OCI-LY7 (cell line): ENCODE data around the gene BLNK. TPM values are rescaled to one million over a fixed set of nuclear protein-coding genes. Genes with fewer than 3 reads are reported as not detected.

ENCODE experiments used
- BruUV-seq: library from RNA; stranded (reverse); fragments of 400-500 nt; replicated peaks from 2 replicates; lab custom pipeline; 2021; lab: Mats Ljungman, UMichigan
- CTCF ChIA-PET: fragments of 300-600 bp; sonication (Branson Sonifier 250); formaldehyde crosslinking; loops from one replicate; lab custom pipeline; 2022; ENCODE audit warnings: antibody characterized with exemption; ENCODE audit not compliant: unreplicated experiment; lab: Charles Lee
- POLR2A ChIA-PET: fragments of 300-600 bp; sonication (Branson Sonifier 250); formaldehyde crosslinking; loops from one replicate; lab custom pipeline; 2022; ENCODE audit warnings: antibody characterized with exemption; lab: Charles Lee
- DNase-seq: peaks from one replicate; pipeline ENCODE4 v3.0.0-alpha.2; 2015; ENCODE audit warnings: low spot score
- H2AFZ ChIP-seq: fragments of 200-600 bp; sonication (generic), shearing (Covaris generic); 2 replicates; pipeline ENCODE4 v1.6.1; 2014; ENCODE audit warnings: mild to moderate bottlenecking, antibody characterized with exemption, low read length, moderate library complexity
- H3K27ac ChIP-seq: fragments of 200-600 bp; sonication (generic); 2 replicates; pipeline ENCODE4 v1.5.1; 2014; ENCODE audit warnings: mixed run types, low read depth, mild to moderate bottlenecking, moderate library complexity, low read length, inconsistent platforms; ENCODE audit not compliant: poor library complexity, severe bottlenecking
- H3K36me3 ChIP-seq: fragments of 200-600 bp; sonication (generic); 2 replicates; pipeline ENCODE4 v1.6.1; 2014; ENCODE audit warnings: mild to moderate bottlenecking, antibody characterized with exemption, low read length, moderate library complexity, mixed read lengths; ENCODE audit not compliant: insufficient read depth
- H3K4me1 ChIP-seq: fragments of 200-600 bp; sonication (generic); 2 replicates; pipeline ENCODE4 v1.5.1; 2014; ENCODE audit warnings: mild to moderate bottlenecking, low read length; ENCODE audit not compliant: insufficient read depth, poor library complexity, severe bottlenecking
- H3K4me2 ChIP-seq: fragments of 200-600 bp; sonication (generic); 2 replicates; pipeline ENCODE4 v1.6.1; 2014; ENCODE audit warnings: mild to moderate bottlenecking, low read length
- H3K4me3 ChIP-seq: fragments of 200-600 bp; sonication (generic); 2 replicates; pipeline ENCODE4 v1.5.1; 2014; ENCODE audit warnings: mild to moderate bottlenecking, low read depth, low read length; ENCODE audit not compliant: poor library complexity, severe bottlenecking
- H3K79me2 ChIP-seq: fragments of 200-600 bp; sonication (generic); 2 replicates; pipeline ENCODE4 v1.6.1; 2016; ENCODE audit warnings: low read depth, mild to moderate bottlenecking, low read length, moderate library complexity, mixed read lengths; ENCODE audit not compliant: insufficient read depth
- H3K9me2 ChIP-seq: fragments of 200-600 bp; sonication (generic); 2 replicates; pipeline ENCODE4 v1.6.1; 2016; ENCODE audit warnings: mild to moderate bottlenecking, low read length, mixed read lengths; ENCODE audit not compliant: insufficient read depth
- H3K9me3 ChIP-seq: fragments of 200-600 bp; sonication (generic); 2 replicates; pipeline ENCODE4 v1.6.1; 2014; ENCODE audit warnings: mild to moderate bottlenecking, mixed run types, low read length, mixed read lengths
- H4K20me1 ChIP-seq: fragments of 200-600 bp; sonication (generic); 2 replicates; pipeline ENCODE4 v1.6.1; 2014; ENCODE audit warnings: mild to moderate bottlenecking, antibody characterized with exemption, low read length, moderate library complexity, mixed read lengths; ENCODE audit not compliant: insufficient read depth
- EZH2phosphoT487 ChIP-seq: fragments of 200-600 bp; sonication (generic); IDR thresholded peaks from 2 replicates; pipeline ENCODE4 v1.6.1; 2018; ENCODE audit warnings: low read depth, borderline replicate concordance, mild to moderate bottlenecking, mixed run types, antibody characterized with exemption, low read length, moderate library complexity, mixed read lengths
- intact Hi-C: fragments of 100-400 bp; cut with micrococcal nuclease; formaldehyde crosslinking; loops from one replicate; pipeline ENCODE4 v1.10.0; 2022; ENCODE audit not compliant: unreplicated experiment
- total RNA-seq, 2 experiments: library from RNA; depleted of rRNA in 1 of 2; stranded (reverse); fragments of >200 nt in 1 of 2; shearing (Covaris generic) in 1 of 2; gene quantifications; 2 replicates each; pipeline ENCODE4 v1.2.3, GENCODE V29; 2014 to 2022
- TF ChIP-seq, protein P1 (sequence below): fragments of 200-600 bp; sonication (generic); conservative IDR thresholded peaks from 2 replicates; pipeline ENCODE4 v1.5.1; 2014; ENCODE audit warnings: mild to moderate bottlenecking, antibody characterized with exemption, low read length, moderate library complexity, mixed read lengths

BLNK gene
- total RNA-seq, 2 experiments from 2014 or later = 113 to 201 TPM

DNA sequence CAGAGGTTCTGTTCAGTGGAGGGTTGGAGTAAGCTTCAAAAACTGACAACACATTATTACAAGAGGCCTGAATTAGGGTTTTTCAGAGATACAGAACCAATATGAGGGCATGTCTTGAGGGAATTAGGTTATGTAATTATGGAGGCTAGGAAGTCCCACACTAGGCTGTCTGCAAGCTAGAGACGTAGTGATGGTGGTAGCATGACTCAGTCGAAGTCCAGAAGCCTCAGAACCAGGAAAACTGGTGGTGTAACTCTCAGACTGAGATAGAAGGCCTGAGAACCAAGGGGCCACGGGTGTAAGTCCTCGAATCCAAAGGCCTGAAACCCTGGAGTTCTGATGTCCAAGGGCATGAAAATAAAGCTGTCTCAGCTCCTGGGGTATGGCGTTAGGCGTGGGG is 105.6 kb downstream of the BLNK start:
- Histone ChIP-seq H4K20me1 (no peaks in the 10 kb centered on the region), H3K36me3 (peaks cover 6% of the 10 kb centered on the region), H3K27ac (no peak overlapping the region), H3K4me2 (no peak overlapping the region), H3K4me1 (no peaks in the 10 kb centered on the region), H3K4me3 (no peak overlapping the region), H3K9me2 (no peaks in the 10 kb centered on the region), H2AFZ (no peak overlapping the region), H3K9me3 (peaks cover 16% of the 10 kb centered on the region; the same call in 1 of the 2 replicates), H3K79me2 (no peaks in the 10 kb centered on the region)
- intact Hi-C loops = no loop called here
- no TSS peak for BruUV-seq
- ChIA-PET POLR2A (interaction anchor here (0.6 kb wide), 1 partner anchor 25 kb away, joined by 3 read pairs; no protein-coding TSS in a partner anchor), CTCF (no interaction called here)
- TF ChIP-seq EZH2phosphoT487 = no peak
- TF ChIP-seq, protein P1, sequence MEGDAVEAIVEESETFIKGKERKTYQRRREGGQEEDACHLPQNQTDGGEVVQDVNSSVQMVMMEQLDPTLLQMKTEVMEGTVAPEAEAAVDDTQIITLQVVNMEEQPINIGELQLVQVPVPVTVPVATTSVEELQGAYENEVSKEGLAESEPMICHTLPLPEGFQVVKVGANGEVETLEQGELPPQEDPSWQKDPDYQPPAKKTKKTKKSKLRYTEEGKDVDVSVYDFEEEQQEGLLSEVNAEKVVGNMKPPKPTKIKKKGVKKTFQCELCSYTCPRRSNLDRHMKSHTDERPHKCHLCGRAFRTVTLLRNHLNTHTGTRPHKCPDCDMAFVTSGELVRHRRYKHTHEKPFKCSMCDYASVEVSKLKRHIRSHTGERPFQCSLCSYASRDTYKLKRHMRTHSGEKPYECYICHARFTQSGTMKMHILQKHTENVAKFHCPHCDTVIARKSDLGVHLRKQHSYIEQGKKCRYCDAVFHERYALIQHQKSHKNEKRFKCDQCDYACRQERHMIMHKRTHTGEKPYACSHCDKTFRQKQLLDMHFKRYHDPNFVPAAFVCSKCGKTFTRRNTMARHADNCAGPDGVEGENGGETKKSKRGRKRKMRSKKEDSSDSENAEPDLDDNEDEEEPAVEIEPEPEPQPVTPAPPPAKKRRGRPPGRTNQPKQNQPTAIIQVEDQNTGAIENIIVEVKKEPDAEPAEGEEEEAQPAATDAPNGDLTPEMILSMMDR = no peak
- DNase-seq = no peak

DNA sequence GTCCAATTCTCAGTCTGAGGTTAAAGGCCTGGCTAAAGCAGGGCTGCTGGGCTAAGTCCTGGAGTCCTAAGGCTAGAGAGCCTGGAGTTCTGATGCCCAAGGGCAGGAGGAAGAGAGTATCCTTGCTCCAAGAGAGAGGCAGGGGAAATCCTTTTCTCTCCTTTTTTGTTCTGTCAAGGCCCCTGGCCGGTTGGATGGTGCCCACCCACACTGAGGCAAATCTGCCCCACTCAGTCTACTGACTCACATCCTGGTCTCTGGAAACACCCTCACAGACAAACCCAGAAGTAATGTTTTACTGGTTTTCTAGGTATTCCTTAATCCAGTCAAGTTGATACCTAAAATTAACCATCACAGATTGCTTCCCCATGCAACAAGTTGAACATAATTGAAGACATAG is 118.3 kb downstream of the BLNK start:
- intact Hi-C loops = no loop called here
- BruUV-seq = no TSS peak
- Histone ChIP-seq H3K27ac (no peak overlapping the region), H3K4me3 (no peak overlapping the region), H3K36me3 (peaks cover 69% of the 10 kb centered on the region), H3K9me3 (no peaks in the 10 kb centered on the region), H3K4me2 (no peak overlapping the region), H3K9me2 (no peaks in the 10 kb centered on the region), H3K4me1 (no peaks in the 10 kb centered on the region), H2AFZ (no peak overlapping the region), H4K20me1 (no peaks in the 10 kb centered on the region), H3K79me2 (no peaks in the 10 kb centered on the region)
- TF ChIP-seq, protein P1 = no peak
- no peak for TF ChIP-seq EZH2phosphoT487
- CTCF ChIA-PET = no interaction called here
- DNase-seq = no peak
- POLR2A ChIA-PET = no interaction called here

DNA sequence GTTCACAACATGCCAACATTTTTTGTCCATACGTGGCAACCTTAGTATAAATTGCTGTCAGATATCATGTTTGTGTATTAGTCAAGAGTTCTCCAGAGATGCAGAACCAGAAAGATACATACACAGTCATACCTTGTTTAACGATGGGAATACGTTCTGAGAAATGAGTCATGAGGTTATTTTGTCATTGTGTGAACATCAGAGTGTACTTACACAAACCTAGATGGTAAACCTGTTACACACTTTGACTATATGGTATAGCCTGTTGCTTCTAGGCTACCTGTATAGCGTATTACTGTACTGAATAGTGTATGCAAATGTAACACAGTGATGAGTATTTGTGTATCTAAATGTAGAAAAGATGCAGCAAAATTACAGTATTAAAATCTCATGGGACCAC is 118.9 kb downstream of the BLNK start:
- Histone ChIP-seq H3K27ac (no peak overlapping the region), H2AFZ (no peak overlapping the region), H4K20me1 (no peaks in the 10 kb centered on the region), H3K4me3 (no peak overlapping the region), H3K4me2 (no peak overlapping the region), H3K9me3 (no peaks in the 10 kb centered on the region), H3K79me2 (no peaks in the 10 kb centered on the region), H3K4me1 (no peaks in the 10 kb centered on the region), H3K36me3 (peaks cover 63% of the 10 kb centered on the region), H3K9me2 (no peaks in the 10 kb centered on the region)
- POLR2A ChIA-PET = no interaction called here
- BruUV-seq = no TSS peak
- intact Hi-C loops = no loop called here
- CTCF ChIA-PET = no interaction called here
- no peak for DNase-seq
- TF ChIP-seq, protein P1 = no peak
- TF ChIP-seq EZH2phosphoT487 = no peak

Other genes starting within 250 kb of the BLNK start
- gene CCNJ, start 228.0 kb downstream of the BLNK start, total RNA-seq (2014; rRNA removed; shearing (Covaris generic)) = 5.6 and 8.2 TPM in 2 replicates
- gene CCNJ, start 228.0 kb downstream of the BLNK start, total RNA-seq (2022) = 13.3 and 14.5 TPM in 2 replicates
- 19.0 and 19.4 TPM in 2 replicates for gene ZNF518A, start 141.3 kb downstream of the BLNK start, total RNA-seq (2014; rRNA removed; shearing (Covaris generic))
- 19.7 and 24.7 TPM in 2 replicates for gene ZNF518A, start 141.3 kb downstream of the BLNK start, total RNA-seq (2022)
- 0.16 TPM in 1 of 2 replicates, not detected in the other for gene DNTT, start 32.9 kb upstream of the BLNK start, total RNA-seq (2014; rRNA removed; shearing (Covaris generic))
- 0.18 and 0.32 TPM in 2 replicates for gene DNTT, start 32.9 kb upstream of the BLNK start, total RNA-seq (2022)
- not detected in 2 replicates for gene OPALIN, start 87.4 kb upstream of the BLNK start, total RNA-seq (2014; rRNA removed; shearing (Covaris generic))
- gene OPALIN, start 87.4 kb upstream of the BLNK start, total RNA-seq (2022) = not detected in 2 replicates
- gene TLL2, start 242.4 kb upstream of the BLNK start, total RNA-seq (2014; rRNA removed; shearing (Covaris generic)) = 0.18 and 1.1 TPM in 2 replicates
- 0.87 and 0.97 TPM in 2 replicates for gene TLL2, start 242.4 kb upstream of the BLNK start, total RNA-seq (2022)